Measurements from ENCODE around the gene RCE1.

- TF ChIP-seq CTCF (IDR thresholded peaks at IDR 0.05; ENCODE audit: poor library complexity) (no peak), EZH2 (IDR thresholded peaks at IDR 0.05; ENCODE audit: borderline replicate concordance) (no peak)
Observed at GRCh38 chr11:66848671-66849500, 5.6 kb downstream of the RCE1 start.
